Loucy (cell line): ENCODE data around the gene OXCT2.

Source experiments
- H2AFZ ChIP-seq: fragments of 200-600 bp; sonication (generic); 2 replicates; pipeline ENCODE4 v1.6.0; 2016; ENCODE audit warnings: antibody characterized with exemption, mild to moderate bottlenecking, low read length, moderate library complexity
- H3F3A ChIP-seq: fragments of 200-600 bp; 2 replicates; pipeline ENCODE4 v1.6.0; 2016; ENCODE audit warnings: antibody characterized with exemption, low read depth, mild to moderate bottlenecking
- H3K27me3 ChIP-seq: fragments of 200-600 bp; sonication (generic); 2 replicates; pipeline ENCODE4 v1.6.1; 2014; ENCODE audit warnings: low read length, mild to moderate bottlenecking; ENCODE audit not compliant: insufficient read depth, poor library complexity, severe bottlenecking
- H3K36me3 ChIP-seq: fragments of 200-600 bp; sonication (generic); 2 replicates; pipeline ENCODE4 v1.6.1; 2016; ENCODE audit warnings: low read length; ENCODE audit not compliant: insufficient read depth
- H3K4me1 ChIP-seq: fragments of 200-600 bp; sonication (generic); 2 replicates; pipeline ENCODE4 v1.5.1; 2014; ENCODE audit warnings: low read length, mild to moderate bottlenecking; ENCODE audit not compliant: insufficient read depth, poor library complexity, severe bottlenecking
- H3K4me2 ChIP-seq: fragments of 200-600 bp; sonication (generic); 2 replicates; pipeline ENCODE4 v1.6.0; 2014; ENCODE audit warnings: antibody characterized with exemption, low read length, low read depth, mild to moderate bottlenecking; ENCODE audit not compliant: poor library complexity, severe bottlenecking
- H3K4me3 ChIP-seq: fragments of 200-600 bp; sonication (generic); 2 replicates; pipeline ENCODE4 v1.5.1; 2014; ENCODE audit warnings: low read length, mild to moderate bottlenecking, mixed read lengths; ENCODE audit not compliant: poor library complexity, severe bottlenecking
- H3K79me2 ChIP-seq: fragments of 200-600 bp; sonication (generic); 2 replicates; pipeline ENCODE4 v1.6.1; 2014; ENCODE audit warnings: low read length; ENCODE audit not compliant: insufficient read depth
- H3K9ac ChIP-seq: fragments of 200-600 bp; sonication (generic); 2 replicates; pipeline ENCODE4 v1.6.0; 2014; ENCODE audit warnings: mild to moderate bottlenecking, low read depth, low read length, moderate library complexity; ENCODE audit not compliant: poor library complexity, severe bottlenecking
- H3K9me2 ChIP-seq: fragments of 200-600 bp; sonication (generic); replicated peaks from 2 replicates; pipeline ENCODE4 v1.6.1; 2016; ENCODE audit warnings: low read depth, low read length, mixed read lengths
- H3K9me3 ChIP-seq: fragments of 200-600 bp; sonication (generic); 2 replicates; pipeline ENCODE4 v1.6.1; 2014; ENCODE audit warnings: mild to moderate bottlenecking, antibody characterized with exemption, low read length, low read depth; ENCODE audit not compliant: insufficient read depth
- H4K20me1 ChIP-seq: fragments of 200-600 bp; sonication (generic); 2 replicates; pipeline ENCODE4 v1.6.0; 2014; ENCODE audit warnings: antibody characterized with exemption, low read length, mild to moderate bottlenecking; ENCODE audit not compliant: insufficient read depth, poor library complexity, severe bottlenecking
- EZH2phosphoT487 ChIP-seq: fragments of 200-600 bp; IDR thresholded peaks from 2 replicates; pipeline ENCODE4 v1.6.1; 2018; ENCODE audit warnings: antibody characterized with exemption, mild to moderate bottlenecking, moderate library complexity, borderline replicate concordance
- TF ChIP-seq, protein P1 (sequence below): fragments of 200-600 bp; sonication (generic); conservative IDR thresholded peaks from 2 replicates; pipeline ENCODE4 v1.5.1; 2014; ENCODE audit warnings: mild to moderate bottlenecking, antibody characterized with exemption, low read length

Gene OXCT2

GRCh38 chr1:39751595-39751994, 19.6 kb downstream of the OXCT2 start:
- Histone ChIP-seq H3K36me3 (peaks cover 51% of the 10 kb centered on the region; the same call in 1 of the 2 replicates), H3K79me2 (no peaks in the 10 kb centered on the region), H2AFZ (no peak overlapping the region), H3K4me3 (no peak overlapping the region), H3K4me1 (no peaks in the 10 kb centered on the region), H3K27me3 (no peaks in the 10 kb centered on the region), H3K4me2 (no peak overlapping the region), H3K9me2 (no peaks in the 10 kb centered on the region), H3K9me3 (no peaks in the 10 kb centered on the region), H4K20me1 (no peaks in the 10 kb centered on the region), H3K9ac (no peak overlapping the region), H3F3A (no peaks in the 10 kb centered on the region)
- TF ChIP-seq EZH2phosphoT487, result no peak

DNA sequence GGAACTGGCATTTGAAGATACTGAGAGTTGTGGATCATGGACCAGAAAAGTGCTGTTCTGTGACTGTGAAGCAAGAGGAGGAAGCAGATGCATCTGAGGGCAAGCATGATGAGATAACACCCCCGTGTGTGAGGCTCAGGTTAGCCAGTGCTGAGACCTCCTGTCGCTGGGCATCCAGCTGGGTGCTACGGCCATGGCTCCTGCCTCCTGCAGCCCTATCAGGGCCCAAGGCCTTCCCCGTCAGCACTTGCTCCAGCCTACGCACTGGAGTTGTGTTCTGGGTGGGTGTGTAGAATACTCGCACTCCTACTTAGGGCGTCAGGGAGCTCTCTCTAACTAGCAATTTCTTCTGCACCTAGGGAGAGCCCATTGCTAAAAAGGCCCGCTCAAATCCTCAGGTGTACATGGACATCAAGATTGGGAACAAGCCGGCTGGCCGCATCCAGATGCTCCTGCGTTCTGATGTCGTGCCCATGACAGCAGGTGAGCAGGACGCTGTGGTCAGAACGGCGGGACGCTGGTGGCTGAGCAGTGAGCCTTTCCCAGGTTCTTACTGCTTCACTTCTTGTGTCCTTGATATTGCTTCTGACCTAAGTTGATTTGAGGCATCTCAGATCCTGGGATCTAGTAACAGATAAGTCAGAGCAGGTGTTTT, 26.0 kb downstream of the OXCT2 start:
- peaks cover 32% of the 10 kb centered on the region for H3K36me3 ChIP-seq
- no peaks in the 10 kb centered on the region for H4K20me1 ChIP-seq
- H2AFZ ChIP-seq, result no peak overlapping the region
- H3K79me2 ChIP-seq, result peaks cover 3% of the 10 kb centered on the region; the same call in 1 of the 2 replicates
- TF ChIP-seq, protein P1, sequence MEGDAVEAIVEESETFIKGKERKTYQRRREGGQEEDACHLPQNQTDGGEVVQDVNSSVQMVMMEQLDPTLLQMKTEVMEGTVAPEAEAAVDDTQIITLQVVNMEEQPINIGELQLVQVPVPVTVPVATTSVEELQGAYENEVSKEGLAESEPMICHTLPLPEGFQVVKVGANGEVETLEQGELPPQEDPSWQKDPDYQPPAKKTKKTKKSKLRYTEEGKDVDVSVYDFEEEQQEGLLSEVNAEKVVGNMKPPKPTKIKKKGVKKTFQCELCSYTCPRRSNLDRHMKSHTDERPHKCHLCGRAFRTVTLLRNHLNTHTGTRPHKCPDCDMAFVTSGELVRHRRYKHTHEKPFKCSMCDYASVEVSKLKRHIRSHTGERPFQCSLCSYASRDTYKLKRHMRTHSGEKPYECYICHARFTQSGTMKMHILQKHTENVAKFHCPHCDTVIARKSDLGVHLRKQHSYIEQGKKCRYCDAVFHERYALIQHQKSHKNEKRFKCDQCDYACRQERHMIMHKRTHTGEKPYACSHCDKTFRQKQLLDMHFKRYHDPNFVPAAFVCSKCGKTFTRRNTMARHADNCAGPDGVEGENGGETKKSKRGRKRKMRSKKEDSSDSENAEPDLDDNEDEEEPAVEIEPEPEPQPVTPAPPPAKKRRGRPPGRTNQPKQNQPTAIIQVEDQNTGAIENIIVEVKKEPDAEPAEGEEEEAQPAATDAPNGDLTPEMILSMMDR, result no peak
- no peak for TF ChIP-seq EZH2phosphoT487
- H3K9me2 ChIP-seq, result no peaks in the 10 kb centered on the region
- no peak overlapping the region for H3K4me2 ChIP-seq
- no peaks in the 10 kb centered on the region for H3F3A ChIP-seq
- no peak overlapping the region for H3K4me3 ChIP-seq
- peaks cover 9% of the 10 kb centered on the region for H3K4me1 ChIP-seq
- no peak overlapping the region for H3K9ac ChIP-seq
- no peaks in the 10 kb centered on the region for H3K9me3 ChIP-seq
- H3K27me3 ChIP-seq, result no peaks in the 10 kb centered on the region

- H3K79me2 ChIP-seq, result peaks cover 17% of the 10 kb centered on the region
- TF ChIP-seq EZH2phosphoT487, result no peak
- TF ChIP-seq, protein P1, result no peak
- peak within 1 kb of the TSS; percentile 94 for H3K4me2 ChIP-seq
- peaks cover 19% of the 10 kb centered on the region for H3K27me3 ChIP-seq
- H3K4me1 ChIP-seq, result peaks cover 19% of the 10 kb centered on the region
- H3K4me3 ChIP-seq, result peak within 1 kb of the TSS; percentile 85
- H3F3A ChIP-seq, result no peaks in the 10 kb centered on the region
- H3K36me3 ChIP-seq, result peaks cover 5% of the 10 kb centered on the region
- H3K9me3 ChIP-seq, result no peaks in the 10 kb centered on the region
- H4K20me1 ChIP-seq, result no peaks in the 10 kb centered on the region
- H3K9ac ChIP-seq, result peak within 1 kb of the TSS; percentile 79
- H3K9me2 ChIP-seq, result no peaks in the 10 kb centered on the region
- peak within 1 kb of the TSS; percentile 69 for H2AFZ ChIP-seq
Measured at GRCh38 chr1:39738622-39739366, 32.4 kb downstream of the OXCT2 start, which contains the start of gene PPIE. Gene PPIE (plus strand): TSS chr1:39738882. CDS start chr1:39738901, 19 bp downstream.
